ENCODE results near the gene ARPC5.
A peak's percentile ranks its signal among the peaks of the same experiment; 100 is the strongest.
"Not testable (repeated sequence)": the region's sequence is repeated elsewhere in the genome, so short reads cannot be mapped to it uniquely, and the experiment has no call there.

The ARPC5 gene

GRCh38 chr1:183632114-183632513 is 3.5 kb downstream of the ARPC5 start:
- Histone ChIP-seq H3K27me3 (ENCODE audit: insufficient read depth, low read length) (no peaks in the 10 kb centered on the region), H3K4me1 (ENCODE audit: control insufficient read depth, insufficient read depth, low read length, unreplicated experiment) (peaks cover 38% of the 10 kb centered on the region), H3K79me2 (ENCODE audit: control insufficient read depth, insufficient read depth, low read length, unreplicated experiment) (peaks cover 78% of the 10 kb centered on the region), H3K4me3 (ENCODE audit: low read depth, low read length) (peak overlapping the region; percentile 92), H3K36me3 (ENCODE audit: insufficient read depth, low read length) (peaks cover 27% of the 10 kb centered on the region), H3K27ac (ENCODE audit: low read depth, low read length) (peak overlapping the region; percentile 77), H2AFZ (ENCODE audit: low read length, unreplicated experiment) (no peak overlapping the region)

GRCh38 chr1:183630748-183631147 is 4.8 kb downstream of the ARPC5 start:
- H2AFZ ChIP-seq (ENCODE audit: low read length, unreplicated experiment): no peak overlapping the region
- H3K79me2 ChIP-seq (ENCODE audit: control insufficient read depth, insufficient read depth, low read length, unreplicated experiment): peaks cover 74% of the 10 kb centered on the region
- H3K4me3 ChIP-seq (ENCODE audit: low read depth, low read length): peak overlapping the region; percentile 54
- no peaks in the 10 kb centered on the region for H3K27me3 ChIP-seq (ENCODE audit: insufficient read depth, low read length)
- peaks cover 43% of the 10 kb centered on the region for H3K4me1 ChIP-seq (ENCODE audit: control insufficient read depth, insufficient read depth, low read length, unreplicated experiment)
- H3K27ac ChIP-seq (ENCODE audit: low read depth, low read length): peak overlapping the region; percentile 36
- peaks cover 27% of the 10 kb centered on the region for H3K36me3 ChIP-seq (ENCODE audit: insufficient read depth, low read length)

GRCh38 chr1:183628537-183628936 is 7.0 kb downstream of the ARPC5 start:
- peaks cover 44% of the 10 kb centered on the region for H3K4me1 ChIP-seq (ENCODE audit: control insufficient read depth, insufficient read depth, low read length, unreplicated experiment)
- peaks cover 54% of the 10 kb centered on the region for H3K79me2 ChIP-seq (ENCODE audit: control insufficient read depth, insufficient read depth, low read length, unreplicated experiment)
- no peak overlapping the region for H2AFZ ChIP-seq (ENCODE audit: low read length, unreplicated experiment)
- no peak overlapping the region for H3K4me3 ChIP-seq (ENCODE audit: low read depth, low read length)
- peaks cover 27% of the 10 kb centered on the region for H3K36me3 ChIP-seq (ENCODE audit: insufficient read depth, low read length)
- no peak overlapping the region for H3K27ac ChIP-seq (ENCODE audit: low read depth, low read length)
- no peaks in the 10 kb centered on the region for H3K27me3 ChIP-seq (ENCODE audit: insufficient read depth, low read length)

- Histone ChIP-seq H3K79me2 (ENCODE audit: control insufficient read depth, insufficient read depth, low read length, unreplicated experiment) (peaks cover 32% of the 10 kb centered on the region), H3K36me3 (ENCODE audit: insufficient read depth, low read length) (peaks cover 23% of the 10 kb centered on the region), H3K4me1 (ENCODE audit: control insufficient read depth, insufficient read depth, low read length, unreplicated experiment) (peaks cover 52% of the 10 kb centered on the region), H3K27ac (ENCODE audit: low read depth, low read length) (0 out of 2 replicates have a peak overlapping the region, but pooled peaks have one; percentile 24)
- H3K27me3 ChIP-seq (ENCODE audit: insufficient read depth, low read length); H2AFZ ChIP-seq (ENCODE audit: low read length, unreplicated experiment); H3K4me3 ChIP-seq (ENCODE audit: low read depth, low read length): not testable (repeated sequence)
Observed at GRCh38 chr1:183626236-183626635, 9.3 kb downstream of the ARPC5 start.

- H3K27me3 ChIP-seq (ENCODE audit: insufficient read depth, low read length): no peaks in the 10 kb centered on the region
- H3K4me1 ChIP-seq (ENCODE audit: control insufficient read depth, insufficient read depth, low read length, unreplicated experiment): peaks cover 26% of the 10 kb centered on the region
- H3K36me3 ChIP-seq (ENCODE audit: insufficient read depth, low read length): peaks cover 4% of the 10 kb centered on the region
Observed at GRCh38 chr1:183622884-183623785, 12.4 kb downstream of the ARPC5 start.

GRCh38 chr1:183622013-183622412 is 13.6 kb downstream of the ARPC5 start:
- Histone ChIP-seq H3K27me3 (ENCODE audit: insufficient read depth, low read length) (no peaks in the 10 kb centered on the region), H3K4me1 (ENCODE audit: control insufficient read depth, insufficient read depth, low read length, unreplicated experiment) (peaks cover 20% of the 10 kb centered on the region), H2AFZ (ENCODE audit: low read length, unreplicated experiment) (no peak overlapping the region), H3K4me3 (ENCODE audit: low read depth, low read length) (no peak overlapping the region), H3K27ac (ENCODE audit: low read depth, low read length) (no peak overlapping the region), H3K79me2 (ENCODE audit: control insufficient read depth, insufficient read depth, low read length, unreplicated experiment) (peaks cover 1% of the 10 kb centered on the region), H3K36me3 (ENCODE audit: insufficient read depth, low read length) (no peaks in the 10 kb centered on the region; the same call in 1 of the 2 replicates)

More at GRCh38 chr1:183622884-183623785, 12.4 kb downstream of the ARPC5 start:
- Histone ChIP-seq H2AFZ (ENCODE audit: low read length, unreplicated experiment) (no peak overlapping the region), H3K27ac (ENCODE audit: low read depth, low read length) (no peak overlapping the region), H3K79me2 (ENCODE audit: control insufficient read depth, insufficient read depth, low read length, unreplicated experiment) (peaks cover 6% of the 10 kb centered on the region), H3K4me3 (ENCODE audit: low read depth, low read length) (no peak overlapping the region)

GRCh38 chr1:183620311-183620710 is 15.3 kb downstream of the ARPC5 start:
- H3K27ac ChIP-seq (ENCODE audit: low read depth, low read length): no peak overlapping the region
- H3K27me3 ChIP-seq (ENCODE audit: insufficient read depth, low read length): no peaks in the 10 kb centered on the region
- no peaks in the 10 kb centered on the region; the same call in 1 of the 2 replicates for H3K36me3 ChIP-seq (ENCODE audit: insufficient read depth, low read length)
- peaks cover 12% of the 10 kb centered on the region for H3K4me1 ChIP-seq (ENCODE audit: control insufficient read depth, insufficient read depth, low read length, unreplicated experiment)
- H3K4me3 ChIP-seq (ENCODE audit: low read depth, low read length): no peak overlapping the region
- H3K79me2 ChIP-seq (ENCODE audit: control insufficient read depth, insufficient read depth, low read length, unreplicated experiment): no peaks in the 10 kb centered on the region
- H2AFZ ChIP-seq (ENCODE audit: low read length, unreplicated experiment): no peak overlapping the region

- H3K27ac ChIP-seq (ENCODE audit: low read depth, low read length): no peak overlapping the region
- peaks cover 12% of the 10 kb centered on the region for H3K4me1 ChIP-seq (ENCODE audit: control insufficient read depth, insufficient read depth, low read length, unreplicated experiment)
- H3K36me3 ChIP-seq (ENCODE audit: insufficient read depth, low read length): no peaks in the 10 kb centered on the region
- H3K79me2 ChIP-seq (ENCODE audit: control insufficient read depth, insufficient read depth, low read length, unreplicated experiment): no peaks in the 10 kb centered on the region
- no peak overlapping the region for H3K4me3 ChIP-seq (ENCODE audit: low read depth, low read length)
- no peaks in the 10 kb centered on the region for H3K27me3 ChIP-seq (ENCODE audit: insufficient read depth, low read length)
- H2AFZ ChIP-seq (ENCODE audit: low read length, unreplicated experiment): no peak overlapping the region
Observed at GRCh38 chr1:183619781-183620180, 15.8 kb downstream of the ARPC5 start.

GRCh38 chr1:183618202-183618601 is 17.4 kb downstream of the ARPC5 start:
- H3K4me3 ChIP-seq (ENCODE audit: low read depth, low read length); H3K27me3 ChIP-seq (ENCODE audit: insufficient read depth, low read length); H2AFZ ChIP-seq (ENCODE audit: low read length, unreplicated experiment); H3K27ac ChIP-seq (ENCODE audit: low read depth, low read length); H3K4me1 ChIP-seq (ENCODE audit: control insufficient read depth, insufficient read depth, low read length, unreplicated experiment); H3K79me2 ChIP-seq (ENCODE audit: control insufficient read depth, insufficient read depth, low read length, unreplicated experiment); H3K36me3 ChIP-seq (ENCODE audit: insufficient read depth, low read length): not testable (repeated sequence)

- not testable (repeated sequence) for H3K27ac ChIP-seq (ENCODE audit: low read depth, low read length); H3K79me2 ChIP-seq (ENCODE audit: control insufficient read depth, insufficient read depth, low read length, unreplicated experiment); H3K36me3 ChIP-seq (ENCODE audit: insufficient read depth, low read length); H2AFZ ChIP-seq (ENCODE audit: low read length, unreplicated experiment); H3K27me3 ChIP-seq (ENCODE audit: insufficient read depth, low read length); H3K4me3 ChIP-seq (ENCODE audit: low read depth, low read length)
- H3K4me1 ChIP-seq (ENCODE audit: control insufficient read depth, insufficient read depth, low read length, unreplicated experiment): peaks cover 26% of the 10 kb centered on the region
Observed at GRCh38 chr1:183612975-183613374, 22.6 kb downstream of the ARPC5 start.

- Histone ChIP-seq H3K4me3 (ENCODE audit: low read depth, low read length) (no peak overlapping the region), H3K36me3 (ENCODE audit: insufficient read depth, low read length) (no peaks in the 10 kb centered on the region), H3K79me2 (ENCODE audit: control insufficient read depth, insufficient read depth, low read length, unreplicated experiment) (no peaks in the 10 kb centered on the region), H3K27me3 (ENCODE audit: insufficient read depth, low read length) (no peaks in the 10 kb centered on the region), H2AFZ (ENCODE audit: low read length, unreplicated experiment) (no peak overlapping the region), H3K4me1 (ENCODE audit: control insufficient read depth, insufficient read depth, low read length, unreplicated experiment) (peaks cover 26% of the 10 kb centered on the region), H3K27ac (ENCODE audit: low read depth, low read length) (no peak overlapping the region)
Observed at GRCh38 chr1:183612407-183612806, 23.2 kb downstream of the ARPC5 start.

Data from ACC112 (cell line).